ENCODE data around the gene ABCA1. TPM values are rescaled to one million over a fixed set of nuclear protein-coding genes. Genes with fewer than 3 reads are reported as not detected.
A peak's percentile ranks its signal among the peaks of the same experiment; 100 is the strongest.

The ABCA1 gene
- total RNA-seq, 2 experiments from 2014 or later = 14.1 to 16.9 TPM

DNA sequence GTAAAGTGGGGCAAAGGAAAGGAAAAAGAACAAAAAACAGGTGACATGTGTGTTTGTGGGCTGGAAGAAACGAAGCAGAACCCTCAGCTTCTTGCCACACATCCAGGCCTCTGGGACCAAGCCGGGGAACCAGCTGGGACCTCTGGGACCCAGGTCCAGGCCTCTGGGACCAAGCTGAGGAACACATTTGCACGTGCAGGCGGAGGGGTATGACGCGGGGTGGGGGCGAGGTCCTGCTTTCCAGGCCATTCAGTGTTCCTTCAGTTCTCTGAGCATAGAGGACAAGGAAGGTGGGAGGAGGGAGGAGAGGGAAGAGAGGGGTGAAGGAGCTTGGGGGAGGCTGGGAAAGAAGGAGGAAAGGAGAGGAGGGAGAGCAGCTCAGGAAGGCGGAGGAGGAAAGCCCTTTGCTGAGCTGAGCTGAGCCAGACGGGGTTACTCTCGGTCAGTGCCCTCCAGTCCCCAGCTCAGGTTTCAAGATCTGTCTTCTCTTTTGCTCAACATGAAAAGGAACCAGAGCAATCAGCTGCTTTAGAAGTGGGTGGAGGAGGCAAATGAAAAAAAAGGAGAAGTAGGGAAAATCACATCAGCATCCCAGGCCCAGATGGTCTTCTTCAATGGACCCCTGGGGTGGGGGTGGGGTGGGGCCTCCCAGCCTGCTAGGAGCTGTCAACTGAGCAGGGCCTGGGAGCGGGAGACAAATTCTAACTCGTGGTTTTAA, 59.1 kb downstream of the ABCA1 start:
- Mint-ChIP-seq H3K27me3 (no peaks in the 10 kb centered on the region), H3K4me1 (ENCODE audit: low read depth) (peaks cover 6% of the 10 kb centered on the region), H3K27ac (no peak overlapping the region), H3K9me3 (no peaks in the 10 kb centered on the region), H3K4me3 (no peak overlapping the region), H3K36me3 (ENCODE audit: low read depth) (peaks cover 30% of the 10 kb centered on the region)
- ATAC-seq (ENCODE audit: poor library complexity) (no peak), DNase-seq (peak in 3 of 14 experiments; percentile 18 to 61 (median 51))
- Histone ChIP-seq H3K9me3 (ENCODE audit: control insufficient read depth in 1 of 2, insufficient read depth in 1 of 2, low read length in 2 of 2) (no peaks in the 10 kb centered on the region), H3K36me3 (ENCODE audit: insufficient read depth, low read length) (no peaks in the 10 kb centered on the region), H3K27me3 (ENCODE audit: control insufficient read depth in 1 of 2, insufficient read depth in 2 of 2, low read length in 2 of 2) (no peaks in the 10 kb centered on the region), H3K27ac (ENCODE audit: low read depth in 1 of 2, low read length in 2 of 2) (no peak overlapping the region), H3K4me3 (ENCODE audit: low read length) (no peak overlapping the region), H3K4me1 (ENCODE audit: insufficient read depth, low read length) (peaks cover 4% of the 10 kb centered on the region)
- intact Hi-C loops (cut with DNase I, micrococcal nuclease) = no loop called here
- ChIA-PET CTCF (no interaction called here), POLR2A (no interaction called here)
- TF ChIP-seq CTCF (IDR thresholded peaks at IDR 0.05) = no peak

- H3K36me3 ChIP-seq (ENCODE audit: insufficient read depth, low read length) = no peaks in the 10 kb centered on the region
- no peak for DNase-seq
- H3K4me1 ChIP-seq (ENCODE audit: insufficient read depth, low read length) = peaks cover 4% of the 10 kb centered on the region
- H3K27me3 ChIP-seq (ENCODE audit: control insufficient read depth in 1 of 2, insufficient read depth in 2 of 2, low read length in 2 of 2) = no peaks in the 10 kb centered on the region
- no peak for TF ChIP-seq CTCF (IDR thresholded peaks at IDR 0.05)
- no peak overlapping the region for H3K27ac ChIP-seq (ENCODE audit: low read depth in 1 of 2, low read length in 2 of 2)
- no peak overlapping the region for H3K27ac Mint-ChIP-seq
- POLR2A ChIA-PET = no interaction called here
- CTCF ChIA-PET = no interaction called here
- no peaks in the 10 kb centered on the region for H3K27me3 Mint-ChIP-seq
- peaks cover 12% of the 10 kb centered on the region for H3K4me1 Mint-ChIP-seq (ENCODE audit: low read depth)
- no peaks in the 10 kb centered on the region for H3K9me3 Mint-ChIP-seq
- no peak overlapping the region for H3K4me3 Mint-ChIP-seq
- ATAC-seq (ENCODE audit: poor library complexity) = no peak
- peaks cover 26% of the 10 kb centered on the region for H3K36me3 Mint-ChIP-seq (ENCODE audit: low read depth)
- no peaks in the 10 kb centered on the region for H3K9me3 ChIP-seq (ENCODE audit: control insufficient read depth in 1 of 2, insufficient read depth in 1 of 2, low read length in 2 of 2)
- intact Hi-C loops (cut with DNase I, micrococcal nuclease) = no loop called here
- no peak overlapping the region for H3K4me3 ChIP-seq (ENCODE audit: low read length)
Measured at GRCh38 chr9:104868303-104868686, 59.7 kb downstream of the ABCA1 start.

GRCh38 chr9:104866191-104866590, 61.8 kb downstream of the ABCA1 start:
- POLR2A ChIA-PET = no interaction called here
- H3K9me3 Mint-ChIP-seq = no peaks in the 10 kb centered on the region
- H3K4me1 ChIP-seq (ENCODE audit: insufficient read depth, low read length) = peaks cover 4% of the 10 kb centered on the region
- H3K4me1 Mint-ChIP-seq (ENCODE audit: low read depth) = peaks cover 16% of the 10 kb centered on the region
- ATAC-seq (ENCODE audit: poor library complexity) (no peak), DNase-seq (peak in 2 of 14 experiments; percentile 40 to 61)
- no peaks in the 10 kb centered on the region for H3K9me3 ChIP-seq (ENCODE audit: control insufficient read depth in 1 of 2, insufficient read depth in 1 of 2, low read length in 2 of 2)
- no peaks in the 10 kb centered on the region for H3K27me3 Mint-ChIP-seq
- no peaks in the 10 kb centered on the region for H3K27me3 ChIP-seq (ENCODE audit: control insufficient read depth in 1 of 2, insufficient read depth in 2 of 2, low read length in 2 of 2)
- H3K4me3 ChIP-seq (ENCODE audit: low read length) = no peak overlapping the region
- no peak overlapping the region for H3K27ac ChIP-seq (ENCODE audit: low read depth in 1 of 2, low read length in 2 of 2)
- H3K27ac Mint-ChIP-seq = no peak overlapping the region
- intact Hi-C loops (cut with DNase I, micrococcal nuclease) = no loop called here
- H3K36me3 Mint-ChIP-seq (ENCODE audit: low read depth) = peaks cover 24% of the 10 kb centered on the region
- H3K36me3 ChIP-seq (ENCODE audit: insufficient read depth, low read length) = no peaks in the 10 kb centered on the region
- CTCF ChIA-PET = no interaction called here
- no peak for TF ChIP-seq CTCF (IDR thresholded peaks at IDR 0.05)
- H3K4me3 Mint-ChIP-seq = no peak overlapping the region
